SK-N-SH treated with all-trans-retinoic acid at 6 μM for 48 hours (cell line): ENCODE measurements around the gene CACNB4.

ENCODE experiments used
- ATAC-seq: fragments of 200-7000 bp; cut with Tn5 transposase; 3 replicates; pipeline ENCODE4 v1.9.1; 2020; ENCODE audit warnings: mild to moderate bottlenecking, moderate library complexity
- ARNTL ChIP-seq: fragments of 450-650 bp; formaldehyde crosslinking; IDR thresholded peaks from 2 replicates; pipeline ENCODE4 v1.5.0; 2020; ENCODE audit warnings: low read depth, mild to moderate bottlenecking, moderate library complexity, borderline replicate concordance
- BACH2 ChIP-seq: fragments of 250-450 bp; sonication (Bioruptor Pico); IDR thresholded peaks from 2 replicates; pipeline ENCODE4 v1.9.0; 2021; ENCODE audit warnings: mild to moderate bottlenecking, borderline replicate concordance
- ESRRG ChIP-seq: fragments of 250-450 bp; sonication (Bioruptor Pico); IDR thresholded peaks from 2 replicates; pipeline ENCODE4 v1.6.1; 2021; ENCODE audit warnings: mild to moderate bottlenecking
- GLIS3 ChIP-seq: fragments of 250-450 bp; sonication (Bioruptor Pico); IDR thresholded peaks from 2 replicates; pipeline ENCODE4 v1.5.0; 2020; ENCODE audit warnings: mild to moderate bottlenecking, moderate library complexity
- ISL1 ChIP-seq: fragments of 250-450 bp; sonication (Bioruptor Pico); IDR thresholded peaks from 2 replicates; pipeline ENCODE4 v2.1.2; 2022; ENCODE audit warnings: mild to moderate bottlenecking, moderate library complexity
- PPARA ChIP-seq: fragments of 250-450 bp; sonication (Bioruptor Pico); IDR thresholded peaks from 2 replicates; pipeline ENCODE4 v1.5.0; 2020; ENCODE audit warnings: mild to moderate bottlenecking, borderline replicate concordance
- RARB ChIP-seq: fragments of 250-450 bp; sonication (Bioruptor Pico); IDR thresholded peaks from 2 replicates; pipeline ENCODE4 v1.8.0; 2021; ENCODE audit warnings: mild to moderate bottlenecking, moderate library complexity
- TCF4 ChIP-seq: fragments of 250-450 bp; sonication (Bioruptor Pico); IDR thresholded peaks from 2 replicates; pipeline ENCODE4 v1.8.0; 2021; ENCODE audit warnings: mild to moderate bottlenecking, moderate library complexity, borderline replicate concordance
- TOX ChIP-seq: fragments of 250-450 bp; sonication (Bioruptor Pico); IDR thresholded peaks from 2 replicates; pipeline ENCODE4 v1.8.0; 2021; ENCODE audit warnings: mild to moderate bottlenecking, moderate library complexity, borderline replicate concordance
- ZC3H10 ChIP-seq: fragments of 250-450 bp; sonication (Bioruptor Pico); IDR thresholded peaks from 2 replicates; pipeline ENCODE4 v1.5.1; 2021; ENCODE audit warnings: mild to moderate bottlenecking, moderate library complexity
- ZFP3 ChIP-seq: fragments of 250-450 bp; sonication (Bioruptor Pico); IDR thresholded peaks from 2 replicates; pipeline ENCODE4 v1.5.0; 2020; ENCODE audit warnings: mild to moderate bottlenecking, moderate library complexity
- ZNF565 ChIP-seq: fragments of 450-650 bp; formaldehyde crosslinking; conservative IDR thresholded peaks from 2 replicates; pipeline ENCODE4 v1.5.0; 2020; ENCODE audit warnings: low read depth, mild to moderate bottlenecking, moderate library complexity
- ZNF70 ChIP-seq: fragments of 450-650 bp; formaldehyde crosslinking; IDR thresholded peaks from 2 replicates; pipeline ENCODE4 v1.5.0; 2020; ENCODE audit warnings: mild to moderate bottlenecking, moderate library complexity
- ZNF8 ChIP-seq: fragments of 450-650 bp; formaldehyde crosslinking; IDR thresholded peaks from 2 replicates; pipeline ENCODE4 v1.5.0; 2020; ENCODE audit warnings: mild to moderate bottlenecking, moderate library complexity
- TF ChIP-seq, protein P1 (sequence below): fragments of 250-450 bp; sonication (Bioruptor Pico); IDR thresholded peaks from 2 replicates; pipeline ENCODE4 v1.5.0; 2020; ENCODE audit warnings: mild to moderate bottlenecking, moderate library complexity
- TF ChIP-seq, protein P2 (sequence below): fragments of 250-450 bp; sonication (Bioruptor Pico); IDR thresholded peaks from 2 replicates; pipeline ENCODE4 v1.8.0; 2021; ENCODE audit warnings: low read depth, mild to moderate bottlenecking, moderate library complexity, borderline replicate concordance
- TF ChIP-seq, protein P3 (sequence below): fragments of 250-450 bp; sonication (Bioruptor Pico); IDR thresholded peaks from 2 replicates; pipeline ENCODE4 v1.5.1; 2021; ENCODE audit warnings: mild to moderate bottlenecking, moderate library complexity

Gene CACNB4

GRCh38 chr2:151976945-151977353 is 121.9 kb downstream of the CACNB4 start:
- TF ChIP-seq BACH2 (CRISPR knock-in tag) (no peak), ISL1 (CRISPR knock-in tag) (no peak), ZNF565 (CRISPR knock-in tag) (no peak), TOX (no peak), RARB (CRISPR knock-in tag) (no peak), TCF4 (CRISPR knock-in tag) (no peak)
- TF ChIP-seq, protein P1, sequence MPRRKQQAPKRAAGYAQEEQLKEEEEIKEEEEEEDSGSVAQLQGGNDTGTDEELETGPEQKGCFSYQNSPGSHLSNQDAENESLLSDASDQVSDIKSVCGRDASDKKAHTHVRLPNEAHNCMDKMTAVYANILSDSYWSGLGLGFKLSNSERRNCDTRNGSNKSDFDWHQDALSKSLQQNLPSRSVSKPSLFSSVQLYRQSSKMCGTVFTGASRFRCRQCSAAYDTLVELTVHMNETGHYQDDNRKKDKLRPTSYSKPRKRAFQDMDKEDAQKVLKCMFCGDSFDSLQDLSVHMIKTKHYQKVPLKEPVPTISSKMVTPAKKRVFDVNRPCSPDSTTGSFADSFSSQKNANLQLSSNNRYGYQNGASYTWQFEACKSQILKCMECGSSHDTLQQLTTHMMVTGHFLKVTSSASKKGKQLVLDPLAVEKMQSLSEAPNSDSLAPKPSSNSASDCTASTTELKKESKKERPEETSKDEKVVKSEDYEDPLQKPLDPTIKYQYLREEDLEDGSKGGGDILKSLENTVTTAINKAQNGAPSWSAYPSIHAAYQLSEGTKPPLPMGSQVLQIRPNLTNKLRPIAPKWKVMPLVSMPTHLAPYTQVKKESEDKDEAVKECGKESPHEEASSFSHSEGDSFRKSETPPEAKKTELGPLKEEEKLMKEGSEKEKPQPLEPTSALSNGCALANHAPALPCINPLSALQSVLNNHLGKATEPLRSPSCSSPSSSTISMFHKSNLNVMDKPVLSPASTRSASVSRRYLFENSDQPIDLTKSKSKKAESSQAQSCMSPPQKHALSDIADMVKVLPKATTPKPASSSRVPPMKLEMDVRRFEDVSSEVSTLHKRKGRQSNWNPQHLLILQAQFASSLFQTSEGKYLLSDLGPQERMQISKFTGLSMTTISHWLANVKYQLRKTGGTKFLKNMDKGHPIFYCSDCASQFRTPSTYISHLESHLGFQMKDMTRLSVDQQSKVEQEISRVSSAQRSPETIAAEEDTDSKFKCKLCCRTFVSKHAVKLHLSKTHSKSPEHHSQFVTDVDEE (CRISPR knock-in tag): no peak
- no peak for ATAC-seq

DNA sequence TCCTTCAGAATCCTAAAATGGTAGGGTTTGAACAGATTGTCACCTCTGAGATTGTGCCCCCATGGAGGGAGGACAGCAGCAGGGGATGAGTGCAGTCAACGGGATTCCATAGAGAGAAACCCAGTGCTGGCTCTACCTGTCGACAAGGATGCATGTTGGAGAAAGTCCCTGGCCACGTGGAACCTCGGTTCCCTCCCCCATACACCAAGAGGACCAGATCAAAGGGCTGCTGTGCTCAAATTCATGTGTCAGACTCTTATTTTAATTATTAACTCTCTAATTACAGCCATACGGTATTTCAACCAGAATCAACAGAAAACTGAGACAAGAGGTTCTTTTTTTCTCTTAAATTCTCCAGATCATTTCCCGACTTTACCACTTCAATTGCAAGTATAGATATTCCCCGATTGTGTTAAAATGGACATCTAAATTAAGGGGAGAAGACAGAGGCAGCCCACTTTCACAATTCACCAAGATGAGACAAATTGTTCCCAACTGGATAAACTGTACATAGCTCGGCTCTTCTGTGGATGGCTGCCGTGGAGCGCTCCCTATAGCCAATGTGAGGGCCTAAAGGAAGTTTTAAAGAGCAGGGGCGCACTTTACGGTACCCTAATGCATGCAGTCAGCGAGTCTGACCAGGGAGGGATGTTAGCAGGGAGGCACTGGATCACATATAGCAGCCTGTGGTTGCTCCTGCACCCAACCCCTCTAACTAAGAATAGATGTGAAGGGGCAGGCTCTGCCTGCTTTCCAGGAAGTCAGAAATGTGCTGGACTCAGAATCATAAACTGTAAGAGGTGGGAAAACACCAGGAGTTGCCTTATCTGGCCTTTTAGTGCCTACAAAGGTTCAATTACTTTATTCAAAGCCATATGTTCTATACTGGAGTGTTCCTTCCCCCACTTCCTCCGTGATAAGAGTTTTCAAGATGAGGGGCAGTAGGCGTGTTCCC is 123.1 kb downstream of the CACNB4 start:
- TF ChIP-seq ZNF8 (CRISPR knock-in tag) (no peak), RARB (CRISPR knock-in tag) (no peak), ESRRG (no peak), ISL1 (CRISPR knock-in tag) (no peak), ZNF565 (CRISPR knock-in tag) (no peak), ARNTL (CRISPR knock-in tag) (no peak), ZNF70 (CRISPR knock-in tag) (no peak), TCF4 (CRISPR knock-in tag) (no peak)
- TF ChIP-seq, protein P1 (CRISPR knock-in tag): no peak
- TF ChIP-seq, protein P2, sequence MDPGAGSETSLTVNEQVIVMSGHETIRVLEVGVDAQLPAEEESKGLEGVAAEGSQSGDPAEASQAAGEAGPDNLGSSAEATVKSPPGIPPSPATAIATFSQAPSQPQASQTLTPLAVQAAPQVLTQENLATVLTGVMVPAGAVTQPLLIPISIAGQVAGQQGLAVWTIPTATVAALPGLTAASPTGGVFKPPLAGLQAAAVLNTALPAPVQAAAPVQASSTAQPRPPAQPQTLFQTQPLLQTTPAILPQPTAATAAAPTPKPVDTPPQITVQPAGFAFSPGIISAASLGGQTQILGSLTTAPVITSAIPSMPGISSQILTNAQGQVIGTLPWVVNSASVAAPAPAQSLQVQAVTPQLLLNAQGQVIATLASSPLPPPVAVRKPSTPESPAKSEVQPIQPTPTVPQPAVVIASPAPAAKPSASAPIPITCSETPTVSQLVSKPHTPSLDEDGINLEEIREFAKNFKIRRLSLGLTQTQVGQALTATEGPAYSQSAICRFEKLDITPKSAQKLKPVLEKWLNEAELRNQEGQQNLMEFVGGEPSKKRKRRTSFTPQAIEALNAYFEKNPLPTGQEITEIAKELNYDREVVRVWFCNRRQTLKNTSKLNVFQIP (CRISPR knock-in tag): no peak
- TF ChIP-seq, protein P3, sequence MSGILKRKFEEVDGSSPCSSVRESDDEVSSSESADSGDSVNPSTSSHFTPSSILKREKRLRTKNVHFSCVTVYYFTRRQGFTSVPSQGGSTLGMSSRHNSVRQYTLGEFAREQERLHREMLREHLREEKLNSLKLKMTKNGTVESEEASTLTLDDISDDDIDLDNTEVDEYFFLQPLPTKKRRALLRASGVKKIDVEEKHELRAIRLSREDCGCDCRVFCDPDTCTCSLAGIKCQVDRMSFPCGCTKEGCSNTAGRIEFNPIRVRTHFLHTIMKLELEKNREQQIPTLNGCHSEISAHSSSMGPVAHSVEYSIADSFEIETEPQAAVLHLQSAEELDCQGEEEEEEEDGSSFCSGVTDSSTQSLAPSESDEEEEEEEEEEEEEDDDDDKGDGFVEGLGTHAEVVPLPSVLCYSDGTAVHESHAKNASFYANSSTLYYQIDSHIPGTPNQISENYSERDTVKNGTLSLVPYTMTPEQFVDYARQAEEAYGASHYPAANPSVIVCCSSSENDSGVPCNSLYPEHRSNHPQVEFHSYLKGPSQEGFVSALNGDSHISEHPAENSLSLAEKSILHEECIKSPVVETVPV (CRISPR knock-in tag): no peak
- ATAC-seq: no peak

- ATAC-seq: no peak
Observed at GRCh38 chr2:151974988-151975387, 123.9 kb downstream of the CACNB4 start.

DNA sequence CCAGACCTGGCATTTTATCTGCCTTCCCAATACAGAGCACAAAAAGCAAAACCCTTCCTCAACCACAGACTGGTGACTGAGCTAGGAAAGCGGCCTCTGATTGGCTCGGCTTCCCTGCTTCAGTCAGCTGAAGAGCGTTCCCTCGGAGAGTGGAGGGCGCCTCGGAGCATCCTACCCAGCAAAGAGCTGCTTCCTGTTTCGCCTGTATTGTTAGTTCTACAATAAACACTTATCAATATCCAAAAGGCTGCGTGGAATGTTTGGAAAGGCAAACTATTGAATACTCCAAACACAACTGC is 125.0 kb downstream of the CACNB4 start:
- TF ChIP-seq BACH2 (CRISPR knock-in tag) (no peak), PPARA (CRISPR knock-in tag) (no peak), ZNF70 (CRISPR knock-in tag) (no peak), ZFP3 (no peak), GLIS3 (CRISPR knock-in tag) (no peak), ZC3H10 (CRISPR knock-in tag) (no peak), ARNTL (CRISPR knock-in tag) (no peak), RARB (CRISPR knock-in tag) (no peak)
- TF ChIP-seq, protein P2 (CRISPR knock-in tag): no peak
- peak; percentile 97 for ATAC-seq

More at GRCh38 chr2:151974988-151975387, 123.9 kb downstream of the CACNB4 start:
- TF ChIP-seq, protein P3 (CRISPR knock-in tag): no peak
